Measurements from ENCODE around the gene MBNL1. TPM values are rescaled to one million over a fixed set of nuclear protein-coding genes. Genes with fewer than 3 reads are reported as not detected.

The MBNL1 gene
- total RNA-seq, 1 donor: 465 TPM

GRCh38 chr3:152327203-152327602 lies 58.5 kb downstream of the MBNL1 start:
- TF ChIP-seq CTCF (IDR thresholded peaks at IDR 0.05; ENCODE audit: insufficient read depth, low read length): no peak
- H3K4me3 ChIP-seq (ENCODE audit: low read depth, low read length): no peak overlapping the region
- no peak for DNase-seq (ENCODE audit: low read depth)

- no peak overlapping the region for H3K4me3 ChIP-seq (ENCODE audit: low read depth, low read length)
- DNase-seq (ENCODE audit: low read depth): peak; percentile 88
- no peak for TF ChIP-seq CTCF (IDR thresholded peaks at IDR 0.05; ENCODE audit: insufficient read depth, low read length)
Measured at GRCh38 chr3:152328841-152329240, 60.1 kb downstream of the MBNL1 start.

- no peak for TF ChIP-seq CTCF (IDR thresholded peaks at IDR 0.05; ENCODE audit: insufficient read depth, low read length)
- DNase-seq (ENCODE audit: low read depth): no peak
- no peak overlapping the region for H3K4me3 ChIP-seq (ENCODE audit: low read depth, low read length)
Measured at GRCh38 chr3:152330559-152330958, 61.8 kb downstream of the MBNL1 start.

GRCh38 chr3:152331018-152331541 lies 62.4 kb downstream of the MBNL1 start:
- no peak for TF ChIP-seq CTCF (IDR thresholded peaks at IDR 0.05; ENCODE audit: insufficient read depth, low read length)
- peak; percentile 92 for DNase-seq (ENCODE audit: low read depth)
- H3K4me3 ChIP-seq (ENCODE audit: low read depth, low read length): no peak overlapping the region

GRCh38 chr3:152331998-152332397 lies 63.3 kb downstream of the MBNL1 start:
- TF ChIP-seq CTCF (IDR thresholded peaks at IDR 0.05; ENCODE audit: insufficient read depth, low read length): no peak
- H3K4me3 ChIP-seq (ENCODE audit: low read depth, low read length): no peak overlapping the region
- DNase-seq (ENCODE audit: low read depth): no peak

- no peak overlapping the region for H3K4me3 ChIP-seq (ENCODE audit: low read depth, low read length)
- TF ChIP-seq CTCF (IDR thresholded peaks at IDR 0.05; ENCODE audit: insufficient read depth, low read length): no peak
- DNase-seq (ENCODE audit: low read depth): no peak
Measured at GRCh38 chr3:152333928-152334327, 65.2 kb downstream of the MBNL1 start.

- no peak overlapping the region for H3K4me3 ChIP-seq (ENCODE audit: low read depth, low read length)
- DNase-seq (ENCODE audit: low read depth): no peak
- no peak for TF ChIP-seq CTCF (IDR thresholded peaks at IDR 0.05; ENCODE audit: insufficient read depth, low read length)
Measured at GRCh38 chr3:152334761-152335160, 66.0 kb downstream of the MBNL1 start.

All from fibroblast of the aortic adventitia (primary cell).